ENCODE results near the gene GEMIN7.

Gene GEMIN7

GRCh38 chr19:45133661-45134060, 54.6 kb downstream of the GEMIN7 start:
- no peak for DNase-seq

- DNase-seq, result no peak
These were observed 56.3 kb downstream of the GEMIN7 start for GRCh38 chr19:45135176-45135885.

GRCh38 chr19:45136507-45137178, 57.6 kb downstream of the GEMIN7 start:
- DNase-seq, result no peak

- no peak for DNase-seq
These were observed 58.2 kb downstream of the GEMIN7 start for GRCh38 chr19:45137179-45137761.

- no peak for DNase-seq
These were observed 59.3 kb downstream of the GEMIN7 start for GRCh38 chr19:45138303-45138751.

- DNase-seq, result no peak
These were observed 60.5 kb downstream of the GEMIN7 start for GRCh38 chr19:45139286-45140143.

- no peak for DNase-seq
These were observed 61.1 kb downstream of the GEMIN7 start for GRCh38 chr19:45140144-45140503.

- no peak for DNase-seq
These were observed 61.5 kb downstream of the GEMIN7 start for GRCh38 chr19:45140533-45140932.

Measured in NCI-H446 treated with DMSO at 0.1 percent for 48 hours (cell line).